Measurements from ENCODE around the gene FOXO4. TPM values are rescaled to one million over a fixed set of nuclear protein-coding genes. Genes with fewer than 3 reads are reported as not detected.

The FOXO4 gene
- total and polyA plus RNA-seq, 2 experiments from 2014 or later: 8.0 to 31.4 TPM

GRCh38 chrX:71147496-71148277, 52.0 kb downstream of the FOXO4 start:
- Mint-ChIP-seq H3K4me1 (peaks cover 23% of the 10 kb centered on the region), H3K36me3 (ENCODE audit: low read depth) (peaks cover 2% of the 10 kb centered on the region; the same call in 1 of the 3 replicates), H3K27me3 (ENCODE audit: insufficient read depth, low read depth, poor library complexity) (peaks cover 6% of the 10 kb centered on the region), H3K9me3 (no peaks in the 10 kb centered on the region), H3K27ac (no peak overlapping the region), H3K4me3 (no peak overlapping the region)
- Histone ChIP-seq H3K4me3 (no peak overlapping the region), H3K4me1 (ENCODE audit: insufficient read depth) (peaks cover 8% of the 10 kb centered on the region; the same call in 1 of the 2 replicates), H3K4me2 (no peak overlapping the region), H3K36me3 (ENCODE audit: insufficient read depth) (no peaks in the 10 kb centered on the region), H2AFZ (no peak overlapping the region), H3K79me2 (replicated peaks; ENCODE audit: insufficient read depth) (no peaks in the 10 kb centered on the region), H3F3A (replicated peaks; ENCODE audit: low read depth) (no peaks in the 10 kb centered on the region), H3K27ac (ENCODE audit: low read depth) (no peak overlapping the region), H4K20me1 (replicated peaks; ENCODE audit: insufficient read depth) (no peaks in the 10 kb centered on the region), H3K9me2 (ENCODE audit: insufficient read depth) (no peaks in the 10 kb centered on the region), H3K27me3 (ENCODE audit: insufficient read depth) (no peaks in the 10 kb centered on the region)
- no peak for TF ChIP-seq CREB1 (CRISPR knock-in tag; IDR thresholded peaks at IDR 0.05; ENCODE audit: low read depth)
- peak in 1 of 2 experiments; percentile 17; a peak in 1 of 4 replicates for TF ChIP-seq CTCF (conservative IDR thresholded peaks at IDR 0.05; ENCODE audit: low read depth in 2 of 2)
- ATAC-seq (peak; percentile 22), DNase-seq (ENCODE audit: low spot score) (peak; percentile 6)

- Histone ChIP-seq H3K36me3 (ENCODE audit: insufficient read depth) (no peaks in the 10 kb centered on the region), H3K9me2 (ENCODE audit: insufficient read depth) (no peaks in the 10 kb centered on the region), H3K27ac (ENCODE audit: low read depth) (no peak overlapping the region), H2AFZ (no peak overlapping the region), H3F3A (replicated peaks; ENCODE audit: low read depth) (no peaks in the 10 kb centered on the region), H3K79me2 (replicated peaks; ENCODE audit: insufficient read depth) (no peaks in the 10 kb centered on the region), H3K4me3 (no peak overlapping the region), H4K20me1 (replicated peaks; ENCODE audit: insufficient read depth) (no peaks in the 10 kb centered on the region), H3K27me3 (ENCODE audit: insufficient read depth) (no peaks in the 10 kb centered on the region), H3K4me1 (ENCODE audit: insufficient read depth) (peaks cover 8% of the 10 kb centered on the region; the same call in 1 of the 2 replicates), H3K4me2 (no peak overlapping the region)
- Mint-ChIP-seq H3K4me1 (peaks cover 23% of the 10 kb centered on the region), H3K9me3 (no peaks in the 10 kb centered on the region), H3K36me3 (ENCODE audit: low read depth) (no peaks in the 10 kb centered on the region), H3K4me3 (no peak overlapping the region), H3K27ac (no peak overlapping the region), H3K27me3 (ENCODE audit: insufficient read depth, low read depth, poor library complexity) (peaks cover 7% of the 10 kb centered on the region)
- no peak for ATAC-seq
- DNase-seq (ENCODE audit: low spot score): no peak
- no peak for TF ChIP-seq REST (IDR thresholded peaks at IDR 0.05; ENCODE audit: unreplicated experiment)
- TF ChIP-seq POLR2AphosphoS5 (IDR thresholded peaks at IDR 0.05; ENCODE audit: low read depth): no peak
- TF ChIP-seq CTCF (conservative IDR thresholded peaks at IDR 0.05; ENCODE audit: low read depth in 2 of 2): no peak
- TF ChIP-seq ZNF462 (CRISPR knock-in tag; IDR thresholded peaks at IDR 0.05): no peak
These were observed 52.6 kb downstream of the FOXO4 start for GRCh38 chrX:71148278-71148663.

Measured in GM23338 (cell line).